ENCODE data around the gene CCT3.
A peak's percentile ranks its signal among the peaks of the same experiment; 100 is the strongest.

The CCT3 gene

GRCh38 chr1:156276966-156277381 lies 61.1 kb downstream of the CCT3 start:
- no peak for DNase-seq (ENCODE audit: low read depth)

- DNase-seq (ENCODE audit: low read depth): no peak
Measured at GRCh38 chr1:156276532-156276931, 61.6 kb downstream of the CCT3 start.

GRCh38 chr1:156270314-156270713 lies 67.8 kb downstream of the CCT3 start:
- DNase-seq (ENCODE audit: low read depth): no peak

GRCh38 chr1:156268336-156268735 lies 69.8 kb downstream of the CCT3 start:
- DNase-seq (ENCODE audit: low read depth): no peak

GRCh38 chr1:156266051-156266450 lies 72.0 kb downstream of the CCT3 start:
- DNase-seq (ENCODE audit: low read depth): no peak

- no peak for DNase-seq (ENCODE audit: low read depth)
Measured at GRCh38 chr1:156263288-156263655, 74.8 kb downstream of the CCT3 start.

- DNase-seq (ENCODE audit: low read depth): peak; percentile 77
Measured at GRCh38 chr1:156262461-156263287, 75.4 kb downstream of the CCT3 start.

- no peak for DNase-seq (ENCODE audit: low read depth)
Measured at GRCh38 chr1:156260896-156261295, 77.2 kb downstream of the CCT3 start.

GRCh38 chr1:156259805-156260204 lies 78.3 kb downstream of the CCT3 start:
- DNase-seq (ENCODE audit: low read depth): no peak

All from GM04504 (cell line).